Testis (tissue), 2 donors: ENCODE results near the gene LRP1B.

ENCODE experiments used
- POLR2A ChIP-seq: fragments of 450-650 bp; IDR thresholded peaks from one replicate; pipeline ENCODE4 v1.6.1; 2017; ENCODE audit warnings: antibody characterized with exemption, mild to moderate bottlenecking, moderate library complexity
- TF ChIP-seq, protein P1 (sequence below), 3 experiments: fragments of 450-650 bp in 2 of 3; fragments of 200-600 bp in 1 of 3; sonication (generic) in 1 of 3; IDR thresholded peaks; one replicate each; pipeline ENCODE4 v1.5.1; 2016 to 2019; ENCODE audit warnings: antibody characterized with exemption in 3 of 3, mild to moderate bottlenecking in 2 of 3, moderate library complexity in 1 of 3

- TF ChIP-seq POLR2A, result no peak
- TF ChIP-seq, protein P1, sequence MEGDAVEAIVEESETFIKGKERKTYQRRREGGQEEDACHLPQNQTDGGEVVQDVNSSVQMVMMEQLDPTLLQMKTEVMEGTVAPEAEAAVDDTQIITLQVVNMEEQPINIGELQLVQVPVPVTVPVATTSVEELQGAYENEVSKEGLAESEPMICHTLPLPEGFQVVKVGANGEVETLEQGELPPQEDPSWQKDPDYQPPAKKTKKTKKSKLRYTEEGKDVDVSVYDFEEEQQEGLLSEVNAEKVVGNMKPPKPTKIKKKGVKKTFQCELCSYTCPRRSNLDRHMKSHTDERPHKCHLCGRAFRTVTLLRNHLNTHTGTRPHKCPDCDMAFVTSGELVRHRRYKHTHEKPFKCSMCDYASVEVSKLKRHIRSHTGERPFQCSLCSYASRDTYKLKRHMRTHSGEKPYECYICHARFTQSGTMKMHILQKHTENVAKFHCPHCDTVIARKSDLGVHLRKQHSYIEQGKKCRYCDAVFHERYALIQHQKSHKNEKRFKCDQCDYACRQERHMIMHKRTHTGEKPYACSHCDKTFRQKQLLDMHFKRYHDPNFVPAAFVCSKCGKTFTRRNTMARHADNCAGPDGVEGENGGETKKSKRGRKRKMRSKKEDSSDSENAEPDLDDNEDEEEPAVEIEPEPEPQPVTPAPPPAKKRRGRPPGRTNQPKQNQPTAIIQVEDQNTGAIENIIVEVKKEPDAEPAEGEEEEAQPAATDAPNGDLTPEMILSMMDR (IDR thresholded peaks at IDR 0.05), result no peak
Observed at GRCh38 chr2:140929849-140930248, 1201.0 kb downstream of the LRP1B start.
